ENCODE results near the gene ATP10A. TPM values are rescaled to one million over a fixed set of nuclear protein-coding genes. Genes with fewer than 3 reads are reported as not detected.

The ATP10A gene
- total and polyA plus RNA-seq, 9 of the 15 experiments (the other 6 are each of a cell fraction or from before 2014, with no cell fraction given) = 0.09 TPM; not detected in 8

DNA sequence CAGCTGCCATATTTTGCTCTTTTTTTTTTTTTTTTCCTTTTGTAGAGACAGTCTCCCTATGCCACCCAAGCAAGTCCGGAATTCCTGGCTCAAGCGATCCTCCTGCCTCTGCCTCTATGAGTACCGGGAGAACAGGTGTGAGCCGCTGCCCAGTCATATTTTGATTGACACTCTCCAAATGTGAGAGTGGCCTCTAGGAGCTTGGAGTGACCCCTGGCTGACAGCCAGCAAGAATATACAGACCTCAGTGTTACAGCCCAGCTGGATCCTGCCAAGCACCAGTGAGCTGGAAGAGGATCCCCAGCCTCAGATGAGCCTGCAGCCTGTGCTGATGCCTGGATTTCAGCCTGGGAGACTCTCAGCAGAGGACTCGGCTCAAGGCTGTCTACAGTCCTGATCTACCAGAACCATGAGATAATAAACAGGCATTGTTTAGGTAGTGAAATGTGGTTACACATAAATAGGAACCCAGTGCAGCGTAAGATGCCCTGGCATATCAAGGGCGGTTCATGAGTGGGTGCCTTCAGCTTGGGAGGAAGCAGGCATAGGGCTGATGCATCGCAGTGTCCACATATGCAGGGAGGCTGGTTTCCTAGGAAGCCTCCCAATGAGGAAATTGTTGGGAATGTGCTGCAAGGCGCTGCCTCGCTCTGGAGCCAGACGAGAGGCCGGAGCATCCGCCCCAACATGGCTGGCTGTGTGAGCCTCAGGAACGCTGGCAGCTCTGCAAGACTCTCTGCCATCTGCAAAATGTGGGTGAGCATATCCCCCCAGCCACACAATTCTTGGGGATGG lies 38.9 kb upstream of the ATP10A start:
- POLR2A ChIA-PET = no interaction called here
- Histone ChIP-seq H3K27me3 (ENCODE audit: control insufficient read depth in 2 of 2, insufficient read depth in 2 of 2, low read length in 2 of 2) (no peaks in the 10 kb centered on the region; a peak in 1 of 5 replicates), H3K9ac (ENCODE audit: insufficient read depth in 1 of 2, low read depth in 2 of 2, low read length in 2 of 2) (no peak overlapping the region), H3K4me1 (replicated peaks in 1 of 2; ENCODE audit: control insufficient read depth in 2 of 2, insufficient read depth in 2 of 2, low read length in 2 of 2) (no peaks in the 10 kb centered on the region), H4K20me1 (replicated peaks; ENCODE audit: control insufficient read depth, insufficient read depth, low read length) (no peaks in the 10 kb centered on the region), H3K4me2 (ENCODE audit: insufficient read depth, low read length) (no peak overlapping the region), H2AFZ (ENCODE audit: low read depth, low read length) (no peak overlapping the region), H3K9me3 (replicated peaks; ENCODE audit: control insufficient read depth, insufficient read depth, low read depth, low read length) (no peaks in the 10 kb centered on the region), H3K79me2 (ENCODE audit: control insufficient read depth, insufficient read depth, low read length) (no peaks in the 10 kb centered on the region), H3K4me3 (no peak overlapping the region), H3K9me1 (ENCODE audit: control insufficient read depth, insufficient read depth, low read length) (no peaks in the 10 kb centered on the region), H3K36me3 (ENCODE audit: control insufficient read depth, insufficient read depth, low read length) (no peaks in the 10 kb centered on the region), H3K27ac (ENCODE audit: extremely low read depth, low read depth, low read length) (no peak overlapping the region)
- DNase-seq (ENCODE audit: extremely low read depth in 1 of 4, low spot score in 3 of 4) (no peak), ATAC-seq (no peak), FAIRE-seq (no peak)
- no TSS peak for BruUV-seq (replicated peaks)
- intact Hi-C loops (cut with micrococcal nuclease) (no loop called here), in situ Hi-C loops (cut with MboI) (no loop called here)
- 6% methylated on average over 12 of the region's 14 CpGs for WGBS (ENCODE audit: insufficient coverage, low coverage, missing lambda C conversion rate)
- TF ChIP-seq ZNF79 (CRISPR knock-in tag; IDR thresholded peaks at IDR 0.05; ENCODE audit: low read depth) = no peak
- TF ChIP-seq, protein P1, sequence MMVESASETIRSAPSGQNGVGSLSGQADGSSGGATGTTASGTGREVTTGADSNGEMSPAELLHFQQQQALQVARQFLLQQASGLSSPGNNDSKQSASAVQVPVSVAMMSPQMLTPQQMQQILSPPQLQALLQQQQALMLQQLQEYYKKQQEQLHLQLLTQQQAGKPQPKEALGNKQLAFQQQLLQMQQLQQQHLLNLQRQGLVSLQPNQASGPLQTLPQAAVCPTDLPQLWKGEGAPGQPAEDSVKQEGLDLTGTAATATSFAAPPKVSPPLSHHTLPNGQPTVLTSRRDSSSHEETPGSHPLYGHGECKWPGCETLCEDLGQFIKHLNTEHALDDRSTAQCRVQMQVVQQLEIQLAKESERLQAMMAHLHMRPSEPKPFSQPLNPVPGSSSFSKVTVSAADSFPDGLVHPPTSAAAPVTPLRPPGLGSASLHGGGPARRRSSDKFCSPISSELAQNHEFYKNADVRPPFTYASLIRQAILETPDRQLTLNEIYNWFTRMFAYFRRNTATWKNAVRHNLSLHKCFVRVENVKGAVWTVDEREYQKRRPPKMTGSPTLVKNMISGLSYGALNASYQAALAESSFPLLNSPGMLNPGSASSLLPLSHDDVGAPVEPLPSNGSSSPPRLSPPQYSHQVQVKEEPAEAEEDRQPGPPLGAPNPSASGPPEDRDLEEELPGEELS (CRISPR knock-in tag; IDR thresholded peaks at IDR 0.05; ENCODE audit: borderline replicate concordance) = no peak
- TF ChIP-seq, protein P2, sequence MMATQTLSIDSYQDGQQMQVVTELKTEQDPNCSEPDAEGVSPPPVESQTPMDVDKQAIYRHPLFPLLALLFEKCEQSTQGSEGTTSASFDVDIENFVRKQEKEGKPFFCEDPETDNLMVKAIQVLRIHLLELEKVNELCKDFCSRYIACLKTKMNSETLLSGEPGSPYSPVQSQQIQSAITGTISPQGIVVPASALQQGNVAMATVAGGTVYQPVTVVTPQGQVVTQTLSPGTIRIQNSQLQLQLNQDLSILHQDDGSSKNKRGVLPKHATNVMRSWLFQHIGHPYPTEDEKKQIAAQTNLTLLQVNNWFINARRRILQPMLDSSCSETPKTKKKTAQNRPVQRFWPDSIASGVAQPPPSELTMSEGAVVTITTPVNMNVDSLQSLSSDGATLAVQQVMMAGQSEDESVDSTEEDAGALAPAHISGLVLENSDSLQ (IDR thresholded peaks at IDR 0.05) = peak; percentile 36; the same call in 1 of the 2 replicates
- CTCF ChIA-PET (ENCODE audit: low intra/inter-chr PET ratio) = no interaction called here
